HL-60/S4 (cell line): ENCODE measurements around the gene CARMIL1.

ENCODE experiments used
- in situ Hi-C: fragments of 300-500 bp; cut with MboI; formaldehyde crosslinking; loops from 2 replicates; pipeline ENCODE4 v1.14.3; 2022; ENCODE audit warnings: low sequenced_read_pairs

Gene CARMIL1

GRCh38 chr6:25462235-25462897 lies 183.2 kb downstream of the CARMIL1 start:
- in situ Hi-C loops: no loop called here

DNA sequence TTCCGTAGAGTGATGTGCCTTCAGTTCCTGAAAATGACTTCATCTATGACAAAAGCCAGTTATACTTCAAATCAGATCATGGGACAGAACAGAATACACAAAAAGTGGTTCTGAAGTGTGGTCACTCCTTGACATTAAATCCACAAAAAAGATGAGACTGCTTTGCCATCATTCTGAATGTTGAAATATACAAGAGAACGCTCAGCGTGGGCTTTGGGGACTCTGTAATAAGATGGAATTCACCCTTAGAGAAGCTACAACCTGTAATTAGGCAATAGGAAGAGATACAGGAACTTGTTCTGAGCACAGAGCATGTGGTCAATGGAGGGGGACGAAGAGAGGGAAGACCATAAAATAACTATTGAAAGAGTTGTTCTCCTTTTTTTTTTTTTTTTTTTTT lies 184.3 kb downstream of the CARMIL1 start:
- in situ Hi-C loops: no loop called here

- in situ Hi-C loops: no loop called here
These were observed 185.1 kb downstream of the CARMIL1 start for GRCh38 chr6:25464225-25464624.

DNA sequence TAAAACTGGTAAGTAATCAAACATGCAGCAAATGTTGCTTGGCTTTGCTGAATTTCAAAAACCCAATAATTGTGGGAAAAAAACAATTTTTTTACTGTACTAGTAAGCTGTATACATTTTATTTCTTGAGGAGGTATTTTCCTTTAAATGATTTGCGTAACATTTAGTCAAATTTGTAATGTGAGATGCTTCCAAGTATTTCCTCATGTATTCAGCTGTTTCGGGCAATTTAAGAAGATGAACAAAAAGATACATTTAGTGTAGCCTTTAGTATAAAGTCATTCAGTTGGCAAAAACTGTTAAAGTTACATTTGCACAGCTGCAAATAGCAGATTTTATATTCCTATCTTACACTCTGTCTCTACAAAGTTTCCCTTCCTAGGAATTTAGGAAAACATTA lies 186.8 kb downstream of the CARMIL1 start:
- in situ Hi-C loops: no loop called here

GRCh38 chr6:25468881-25469280 lies 189.7 kb downstream of the CARMIL1 start:
- in situ Hi-C loops: no loop called here

- in situ Hi-C loops: no loop called here
These were observed 190.7 kb downstream of the CARMIL1 start for GRCh38 chr6:25469797-25470388.

GRCh38 chr6:25472306-25472705 lies 193.1 kb downstream of the CARMIL1 start:
- in situ Hi-C loops: no loop called here

GRCh38 chr6:25472906-25473305 lies 193.7 kb downstream of the CARMIL1 start:
- in situ Hi-C loops: no loop called here

GRCh38 chr6:25473447-25473846 lies 194.3 kb downstream of the CARMIL1 start:
- in situ Hi-C loops: no loop called here

GRCh38 chr6:25476126-25476525 lies 197.0 kb downstream of the CARMIL1 start:
- in situ Hi-C loops: loop anchor here (25.0 kb wide), 1 partner anchor 214 kb away; no protein-coding TSS in a partner anchor

DNA sequence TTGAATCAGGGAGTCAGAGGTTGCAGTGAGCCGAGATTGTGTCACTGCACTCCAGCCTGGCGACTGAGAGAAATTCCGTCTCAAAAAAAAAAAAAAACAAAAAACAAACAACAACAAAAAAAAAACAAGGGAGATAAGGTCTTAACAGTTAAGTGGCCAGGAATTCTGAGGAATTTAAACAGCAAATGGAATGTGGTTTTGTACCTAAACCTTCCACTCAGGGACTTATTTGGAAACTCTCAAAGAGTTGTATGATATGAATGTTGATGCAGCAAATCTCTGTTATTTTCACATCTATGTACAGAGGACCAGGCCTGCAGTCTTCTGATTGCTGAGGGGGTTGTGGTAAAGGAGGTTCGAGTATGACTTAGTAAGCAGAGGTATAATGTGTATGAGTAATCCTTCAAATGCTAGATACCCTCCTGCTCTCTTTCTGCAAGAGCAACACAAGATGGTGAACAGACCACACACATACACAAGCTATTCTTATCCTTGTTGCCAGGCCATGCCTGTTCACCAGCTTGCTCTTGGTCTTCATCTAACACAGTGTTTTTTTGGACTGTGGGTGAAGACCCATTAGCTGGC lies 197.9 kb downstream of the CARMIL1 start:
- in situ Hi-C loops: loop anchor here (25.0 kb wide), 1 partner anchor 215 kb away; no protein-coding TSS in a partner anchor

- in situ Hi-C loops: loop anchor here (25.0 kb wide), 1 partner anchor 217 kb away; no protein-coding TSS in a partner anchor
These were observed 199.8 kb downstream of the CARMIL1 start for GRCh38 chr6:25478973-25479372.

GRCh38 chr6:25481267-25481666 lies 202.1 kb downstream of the CARMIL1 start:
- in situ Hi-C loops: loop anchor here (25.0 kb wide), 1 partner anchor 219 kb away; no protein-coding TSS in a partner anchor

DNA sequence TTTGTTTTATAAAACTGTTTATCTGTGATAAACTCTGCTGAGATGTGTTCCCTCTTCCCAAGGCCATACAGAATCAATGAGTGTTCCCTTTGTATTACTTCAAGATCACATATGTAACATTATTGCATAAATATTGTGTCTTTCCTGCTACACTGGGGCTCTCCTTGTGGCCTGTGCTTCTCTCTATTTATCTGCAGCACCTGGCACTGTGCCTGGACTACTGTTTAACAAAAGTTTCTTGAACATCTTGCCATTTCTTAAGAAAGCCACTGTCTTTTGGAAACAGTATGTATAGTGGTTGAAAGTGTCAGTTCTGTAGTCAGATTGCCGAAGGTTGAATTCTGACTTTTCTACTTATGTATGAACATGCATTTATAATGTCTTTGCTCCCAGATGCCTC lies 203.8 kb downstream of the CARMIL1 start:
- in situ Hi-C loops: loop anchor here (25.0 kb wide), 1 partner anchor 221 kb away; no protein-coding TSS in a partner anchor

GRCh38 chr6:25483943-25484342 lies 204.8 kb downstream of the CARMIL1 start:
- in situ Hi-C loops: loop anchor here (25.0 kb wide), 1 partner anchor 222 kb away; no protein-coding TSS in a partner anchor

GRCh38 chr6:25484900-25485299 lies 205.7 kb downstream of the CARMIL1 start:
- in situ Hi-C loops: loop anchor here (25.0 kb wide), 1 partner anchor 223 kb away; no protein-coding TSS in a partner anchor

- in situ Hi-C loops: loop anchor here (25.0 kb wide), 1 partner anchor 224 kb away; no protein-coding TSS in a partner anchor
These were observed 206.8 kb downstream of the CARMIL1 start for GRCh38 chr6:25485821-25486534.

GRCh38 chr6:25486550-25486949 lies 207.4 kb downstream of the CARMIL1 start:
- in situ Hi-C loops: loop anchor here (25.0 kb wide), 1 partner anchor 224 kb away; no protein-coding TSS in a partner anchor

- in situ Hi-C loops: loop anchor here (25.0 kb wide), 1 partner anchor 225 kb away; no protein-coding TSS in a partner anchor
These were observed 207.8 kb downstream of the CARMIL1 start for GRCh38 chr6:25487012-25487411.

GRCh38 chr6:25488156-25488555 lies 209.0 kb downstream of the CARMIL1 start:
- in situ Hi-C loops: loop anchor here (25.0 kb wide), 1 partner anchor 226 kb away; no protein-coding TSS in a partner anchor

- in situ Hi-C loops: loop anchor here (25.0 kb wide), 1 partner anchor 227 kb away; no protein-coding TSS in a partner anchor
These were observed 210.2 kb downstream of the CARMIL1 start for GRCh38 chr6:25489399-25489798.
